Measurements from ENCODE around the gene PQBP1. TPM values are rescaled to one million over a fixed set of nuclear protein-coding genes. Genes with fewer than 3 reads are reported as not detected.

Gene PQBP1
- total RNA-seq, 1 donor, result 32.9 TPM

DNA sequence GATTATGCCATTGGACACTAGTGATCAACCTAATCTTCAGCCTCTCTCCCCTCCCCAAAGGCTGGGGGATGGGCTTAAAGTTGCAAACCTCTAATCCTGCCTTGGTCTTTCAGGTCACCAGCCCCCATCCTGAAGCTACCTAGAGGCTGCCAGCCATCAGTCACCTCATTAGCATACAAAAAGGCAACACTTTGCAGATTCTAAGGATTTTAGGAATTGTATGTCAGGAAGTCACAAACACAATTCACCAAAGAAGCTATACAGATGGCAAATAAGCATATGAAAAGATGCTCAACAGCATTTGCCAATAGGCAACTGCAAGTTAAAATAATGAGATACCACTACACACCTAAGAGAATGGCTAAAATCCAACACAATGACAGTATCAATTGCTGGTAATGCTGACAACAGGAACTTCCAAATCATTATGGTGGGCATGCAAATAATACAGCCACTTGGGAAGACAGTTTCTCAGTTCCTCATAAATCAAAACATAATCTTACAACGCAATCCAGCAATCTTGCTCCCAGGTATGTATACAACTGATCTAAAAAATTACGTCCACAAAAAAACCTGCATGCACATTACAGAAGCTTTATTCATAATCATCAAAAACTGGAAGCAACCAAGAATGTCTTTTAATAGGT is 30.1 kb downstream of the PQBP1 start:
- Histone ChIP-seq H3K4me1 (ENCODE audit: insufficient read depth, low read length) (no peaks in the 10 kb centered on the region), H4K20me1 (ENCODE audit: insufficient read depth, low read length) (peaks cover 4% of the 10 kb centered on the region)

GRCh38 chrX:48933757-48934156 is 36.0 kb downstream of the PQBP1 start:
- peaks cover 21% of the 10 kb centered on the region for H3K36me3 ChIP-seq (ENCODE audit: insufficient read depth, low read length)
- H4K20me1 ChIP-seq (ENCODE audit: insufficient read depth, low read length), result peaks cover 5% of the 10 kb centered on the region
- peaks cover 19% of the 10 kb centered on the region for H3K79me2 ChIP-seq (ENCODE audit: insufficient read depth, low read length)
- H2AFZ ChIP-seq (ENCODE audit: low read length), result no peak overlapping the region
- no peaks in the 10 kb centered on the region for H3K27me3 ChIP-seq (ENCODE audit: insufficient read depth, low read length)
- peaks cover 4% of the 10 kb centered on the region for H3K4me1 ChIP-seq (ENCODE audit: insufficient read depth, low read length)
- no peak overlapping the region for H3K4me2 ChIP-seq (ENCODE audit: insufficient read depth, low read length)
- H3K4me3 ChIP-seq (ENCODE audit: insufficient read depth, low read length), result no peak overlapping the region
- DNase-seq (ENCODE audit: insufficient read length, low spot score, missing footprints), result peak; percentile 43
- no peak overlapping the region for H3K27ac ChIP-seq (ENCODE audit: low read depth, low read length)
- no peak for TF ChIP-seq CTCF (IDR thresholded peaks at IDR 0.05; ENCODE audit: extremely low read depth, low read depth, low read length)
- no peaks in the 10 kb centered on the region for H3K9me3 ChIP-seq (ENCODE audit: low read depth, low read length)

More for the DNA sequence above, 30.1 kb downstream of the PQBP1 start:
- Histone ChIP-seq H3K9me3 (ENCODE audit: low read depth, low read length) (no peaks in the 10 kb centered on the region), H3K4me2 (ENCODE audit: insufficient read depth, low read length) (no peak overlapping the region), H3K4me3 (ENCODE audit: insufficient read depth, low read length) (no peak overlapping the region), H3K36me3 (ENCODE audit: insufficient read depth, low read length) (peaks cover 21% of the 10 kb centered on the region), H3K27me3 (ENCODE audit: insufficient read depth, low read length) (no peaks in the 10 kb centered on the region), H2AFZ (ENCODE audit: low read length) (no peak overlapping the region), H3K27ac (ENCODE audit: low read depth, low read length) (no peak overlapping the region), H3K79me2 (ENCODE audit: insufficient read depth, low read length) (peaks cover 3% of the 10 kb centered on the region)
- no peak for TF ChIP-seq CTCF (IDR thresholded peaks at IDR 0.05; ENCODE audit: extremely low read depth, low read depth, low read length)
- DNase-seq (ENCODE audit: insufficient read length, low spot score, missing footprints), result no peak

GRCh38 chrX:48934581-48935300 is 37.0 kb downstream of the PQBP1 start:
- Histone ChIP-seq H3K36me3 (ENCODE audit: insufficient read depth, low read length) (peaks cover 24% of the 10 kb centered on the region), H3K4me1 (ENCODE audit: insufficient read depth, low read length) (peaks cover 4% of the 10 kb centered on the region), H3K4me3 (ENCODE audit: insufficient read depth, low read length) (no peak overlapping the region), H3K79me2 (ENCODE audit: insufficient read depth, low read length) (peaks cover 28% of the 10 kb centered on the region), H3K27me3 (ENCODE audit: insufficient read depth, low read length) (no peaks in the 10 kb centered on the region), H3K9me3 (ENCODE audit: low read depth, low read length) (no peaks in the 10 kb centered on the region), H4K20me1 (ENCODE audit: insufficient read depth, low read length) (peaks cover 12% of the 10 kb centered on the region), H3K4me2 (ENCODE audit: insufficient read depth, low read length) (no peak overlapping the region), H3K27ac (ENCODE audit: low read depth, low read length) (no peak overlapping the region), H2AFZ (ENCODE audit: low read length) (no peak overlapping the region)
- no peak for TF ChIP-seq CTCF (IDR thresholded peaks at IDR 0.05; ENCODE audit: extremely low read depth, low read depth, low read length)
- no peak for DNase-seq (ENCODE audit: insufficient read length, low spot score, missing footprints)

- no peak for DNase-seq (ENCODE audit: insufficient read length, low spot score, missing footprints)
- Histone ChIP-seq H3K27me3 (ENCODE audit: insufficient read depth, low read length) (no peaks in the 10 kb centered on the region), H3K9me3 (ENCODE audit: low read depth, low read length) (no peaks in the 10 kb centered on the region), H2AFZ (ENCODE audit: low read length) (no peak overlapping the region), H3K4me1 (ENCODE audit: insufficient read depth, low read length) (peaks cover 4% of the 10 kb centered on the region), H3K4me3 (ENCODE audit: insufficient read depth, low read length) (no peak overlapping the region), H3K27ac (ENCODE audit: low read depth, low read length) (no peak overlapping the region), H3K79me2 (ENCODE audit: insufficient read depth, low read length) (peaks cover 34% of the 10 kb centered on the region), H3K36me3 (ENCODE audit: insufficient read depth, low read length) (peaks cover 29% of the 10 kb centered on the region), H3K4me2 (ENCODE audit: insufficient read depth, low read length) (no peak overlapping the region), H4K20me1 (ENCODE audit: insufficient read depth, low read length) (peaks cover 18% of the 10 kb centered on the region)
- TF ChIP-seq CTCF (IDR thresholded peaks at IDR 0.05; ENCODE audit: extremely low read depth, low read depth, low read length), result no peak
Observed at GRCh38 chrX:48935301-48935670, 37.6 kb downstream of the PQBP1 start.

All from osteoblast (primary cell).